Ectodermal cell (in vitro differentiated cells): ENCODE data around the gene MGST1.
"Not testable (repeated sequence)": the region's sequence is repeated elsewhere in the genome, so short reads cannot be mapped to it uniquely, and the experiment has no call there.

Experiments used
- H3K27ac ChIP-seq: 2 replicates; pipeline ENCODE4 v1.7.0; 2013; ENCODE audit warnings: mild to moderate bottlenecking, low read depth, low read length; ENCODE audit not compliant: insufficient read depth, poor library complexity, severe bottlenecking
- H3K27me3 ChIP-seq: 2 replicates; pipeline ENCODE4 v1.7.0; 2013; ENCODE audit warnings: mild to moderate bottlenecking, low read length; ENCODE audit not compliant: insufficient read depth, control insufficient read depth, poor library complexity, severe bottlenecking
- H3K36me3 ChIP-seq: one replicate; pipeline ENCODE4 v1.7.0; 2013; ENCODE audit warnings: low read length; ENCODE audit not compliant: control insufficient read depth, insufficient read depth
- H3K4me1 ChIP-seq: one replicate; pipeline ENCODE4 v1.7.0; 2013; ENCODE audit warnings: low read length; ENCODE audit not compliant: control insufficient read depth, insufficient read depth
- H3K4me3 ChIP-seq: 2 replicates; pipeline ENCODE4 v1.7.0; 2013; ENCODE audit warnings: low read depth, low read length, control low read depth; ENCODE audit not compliant: insufficient read depth
- H3K9me3 ChIP-seq: 2 replicates; pipeline ENCODE4 v1.7.0; 2013; ENCODE audit warnings: mild to moderate bottlenecking, low read length, moderate library complexity; ENCODE audit not compliant: control insufficient read depth
- WGBS, 2 experiments: methylation state at CpG; one replicate each; pipeline ENCODE4 v1.1.7; 2013; ENCODE audit warnings: missing lambda C conversion rate in 2 of 2; 5-methylcytosine and 5-hydroxymethylcytosine counted together

The MGST1 gene

GRCh38 chr12:16382652-16383312 lies 35.3 kb downstream of the MGST1 start:
- WGBS, 2 experiments: 87 to 90% methylated on average over 20 to 21 of the region's 21 CpGs
- H3K27ac ChIP-seq, H3K9me3 ChIP-seq, H3K4me3 ChIP-seq, H3K36me3 ChIP-seq, H3K4me1 ChIP-seq, H3K27me3 ChIP-seq: not testable (repeated sequence)

- Histone ChIP-seq H3K9me3 (no peaks in the 10 kb centered on the region), H3K4me3 (no peak overlapping the region), H3K27ac (no peak overlapping the region), H3K36me3 (no peaks in the 10 kb centered on the region), H3K27me3 (no peaks in the 10 kb centered on the region), H3K4me1 (no peaks in the 10 kb centered on the region)
- WGBS, 2 experiments: 88 to 92% methylated on average over 5 of the region's 5 CpGs
Observed at GRCh38 chr12:16384732-16385131, 37.3 kb downstream of the MGST1 start.

- no peak overlapping the region for H3K4me3 ChIP-seq
Observed at GRCh38 chr12:16385782-16386646, 38.6 kb downstream of the MGST1 start.

GRCh38 chr12:16387919-16388318 lies 40.5 kb downstream of the MGST1 start:
- no peak overlapping the region for H3K4me3 ChIP-seq
- H3K36me3 ChIP-seq: no peaks in the 10 kb centered on the region
- no peaks in the 10 kb centered on the region for H3K9me3 ChIP-seq
- H3K27ac ChIP-seq: no peak overlapping the region
- WGBS, 2 experiments: 57 to 68% methylated on average over 1 to 2 of the region's 2 CpGs
- no peaks in the 10 kb centered on the region for H3K4me1 ChIP-seq
- H3K27me3 ChIP-seq: no peaks in the 10 kb centered on the region

More at GRCh38 chr12:16385782-16386646, 38.6 kb downstream of the MGST1 start:
- Histone ChIP-seq H3K4me1 (no peaks in the 10 kb centered on the region), H3K27ac (no peak overlapping the region), H3K27me3 (no peaks in the 10 kb centered on the region), H3K36me3 (no peaks in the 10 kb centered on the region), H3K9me3 (no peaks in the 10 kb centered on the region)
- WGBS, 2 experiments: 75 to 77% methylated on average over 13 of the region's 13 CpGs

- Histone ChIP-seq H3K27ac (no peak overlapping the region), H3K9me3 (no peaks in the 10 kb centered on the region), H3K27me3 (no peaks in the 10 kb centered on the region), H3K4me3 (no peak overlapping the region), H3K36me3 (no peaks in the 10 kb centered on the region), H3K4me1 (no peaks in the 10 kb centered on the region)
- 91% methylated on average over 4 of the region's 4 CpGs for WGBS, 2 experiments
Observed at GRCh38 chr12:16389594-16389993, 42.1 kb downstream of the MGST1 start.

- Histone ChIP-seq H3K27ac (no peak overlapping the region), H3K4me1 (no peaks in the 10 kb centered on the region), H3K27me3 (no peaks in the 10 kb centered on the region), H3K4me3 (no peak overlapping the region), H3K36me3 (no peaks in the 10 kb centered on the region), H3K9me3 (no peaks in the 10 kb centered on the region)
- WGBS, 2 experiments: 94 to 96% methylated on average over 1 of the region's 1 CpG
Observed at GRCh38 chr12:16392846-16393535, 45.5 kb downstream of the MGST1 start.

- WGBS, 2 experiments: 88 to 92% methylated on average over 6 to 7 of the region's 7 CpGs
- no peak overlapping the region for H3K4me3 ChIP-seq
- H3K36me3 ChIP-seq: no peaks in the 10 kb centered on the region
- H3K4me1 ChIP-seq: no peaks in the 10 kb centered on the region
- H3K9me3 ChIP-seq: no peaks in the 10 kb centered on the region
- no peaks in the 10 kb centered on the region for H3K27me3 ChIP-seq
- H3K27ac ChIP-seq: no peak overlapping the region
Observed at GRCh38 chr12:16399101-16399500, 51.7 kb downstream of the MGST1 start.

GRCh38 chr12:16401835-16402234 lies 54.4 kb downstream of the MGST1 start:
- H3K4me1 ChIP-seq, H3K27ac ChIP-seq, H3K27me3 ChIP-seq, H3K4me3 ChIP-seq, H3K36me3 ChIP-seq, H3K9me3 ChIP-seq: not testable (repeated sequence)
- WGBS, 2 experiments: 87 to 92% methylated on average over 1 of the region's 1 CpG

GRCh38 chr12:16407346-16407745 lies 59.9 kb downstream of the MGST1 start:
- WGBS, 2 experiments: 67 to 100% methylated on average over 1 of the region's 1 CpG
- no peaks in the 10 kb centered on the region for H3K9me3 ChIP-seq
- no peak overlapping the region for H3K4me3 ChIP-seq
- no peaks in the 10 kb centered on the region for H3K36me3 ChIP-seq
- no peaks in the 10 kb centered on the region for H3K4me1 ChIP-seq
- no peak overlapping the region for H3K27ac ChIP-seq
- no peaks in the 10 kb centered on the region for H3K27me3 ChIP-seq
